K562 (cell line): ENCODE data around the gene TP53I3. TPM values are rescaled to one million over a fixed set of nuclear protein-coding genes. Genes with fewer than 3 reads are reported as not detected.
A peak's percentile ranks its signal among the peaks of the same experiment; 100 is the strongest.

ENCODE experiments used
- ARHGAP35 ChIP-seq: fragments of 450-650 bp; IDR thresholded peaks from 2 replicates; pipeline ENCODE4 v1.6.1; 2018; ENCODE audit not compliant: partially characterized antibody
- CXXC5 ChIP-seq: fragments of 250-450 bp; sonication (Bioruptor Pico); IDR thresholded peaks from 2 replicates; pipeline ENCODE4 v1.8.0; 2022; ENCODE audit warnings: inconsistent platforms, mild to moderate bottlenecking, moderate library complexity
- ELF1 ChIP-seq: fragments of 200-800 bp; sonication (Bioruptor generic); IDR thresholded peaks from 2 replicates; pipeline ENCODE4 v1.6.1; 2016; ENCODE audit warnings: missing genetic modification characterization, missing compliant biosample characterization
- GABPB2 ChIP-seq: fragments of 250-450 bp; sonication (Bioruptor Pico); conservative IDR thresholded peaks from 2 replicates; pipeline ENCODE4 v1.5.1; 2021; ENCODE audit warnings: mild to moderate bottlenecking
- GATAD2A ChIP-seq: fragments of 450-650 bp; IDR thresholded peaks from 2 replicates; pipeline ENCODE4 v1.6.1; 2017
- KLF1 ChIP-seq: fragments of 450-650 bp; IDR thresholded peaks from 2 replicates; pipeline ENCODE4 v1.6.1; 2016; ENCODE audit warnings: missing genetic modification characterization, missing compliant biosample characterization
- NEUROD1 ChIP-seq: fragments of 150-350 bp; IDR thresholded peaks from 2 replicates; pipeline ENCODE4 v1.6.1; 2014; ENCODE audit warnings: borderline replicate concordance, low read length, low read depth; ENCODE audit not compliant: partially characterized antibody
- NR4A1 ChIP-seq, 2 experiments: fragments of 250-450 bp in 1 of 2; fragments of 450-650 bp in 1 of 2; sonication (Bioruptor Pico) in 1 of 2; IDR thresholded peaks; 2 replicates each; pipeline versions ENCODE4 v1.4.0 to v1.6.1; 2016 to 2020; ENCODE audit warnings: mild to moderate bottlenecking in 2 of 2, missing compliant biosample characterization in 1 of 2, missing genetic modification characterization in 1 of 2, moderate library complexity in 1 of 2
- OTX1 ChIP-seq: fragments of 450-650 bp; formaldehyde crosslinking; IDR thresholded peaks from 2 replicates; pipeline ENCODE4 v1.4.0; 2022; ENCODE audit warnings: mild to moderate bottlenecking
- PREB ChIP-seq: sonication (generic); formaldehyde crosslinking; IDR thresholded peaks from 2 replicates; pipeline ENCODE4 v1.8.1; 2023; ENCODE audit warnings: mild to moderate bottlenecking, missing genetic modification reagents
- RFX1 ChIP-seq: fragments of 450-650 bp; IDR thresholded peaks from 2 replicates; pipeline ENCODE4 v1.6.1; 2016; ENCODE audit warnings: mild to moderate bottlenecking, moderate library complexity
- SIN3A ChIP-seq, 2 experiments: fragments of 150-350 bp in 1 of 2; IDR thresholded peaks; 2 replicates each; pipeline ENCODE4 v1.6.1; 2011 to 2016; ENCODE audit warnings: borderline replicate concordance in 2 of 2, low read depth in 2 of 2, low read length in 2 of 2, mild to moderate bottlenecking in 2 of 2, moderate library complexity in 2 of 2; ENCODE audit not compliant: control insufficient read depth in 1 of 2
- SIN3B ChIP-seq: fragments of 450-650 bp; IDR thresholded peaks from 2 replicates; pipeline ENCODE4 v1.6.1; 2017; ENCODE audit warnings: low read depth, mild to moderate bottlenecking, moderate library complexity
- SIX5 ChIP-seq, 2 experiments: IDR thresholded peaks; 2 replicates each; pipeline ENCODE4 v1.6.1; 2011; ENCODE audit warnings: low read length in 2 of 2, borderline replicate concordance in 1 of 2, low read depth in 1 of 2, mild to moderate bottlenecking in 1 of 2, moderate library complexity in 1 of 2; ENCODE audit not compliant: insufficient read depth in 1 of 2
- SLC30A9 ChIP-seq: fragments of 250-450 bp; sonication (Bioruptor Pico); IDR thresholded peaks from 2 replicates; pipeline ENCODE4 v1.8.0; 2022; ENCODE audit warnings: mild to moderate bottlenecking, moderate library complexity
- SMARCA4 ChIP-seq: fragments of 450-650 bp; IDR thresholded peaks from 2 replicates; pipeline ENCODE4 v1.6.1; 2016
- TAF15 ChIP-seq: fragments of 200-400 bp; formaldehyde crosslinking; IDR thresholded peaks from 2 replicates; pipeline ENCODE4 v1.6.1; 2017; ENCODE audit warnings: mild to moderate bottlenecking, low read depth, low read length, moderate library complexity
- WHSC1 ChIP-seq: IDR thresholded peaks from one replicate; pipeline ENCODE4 v1.6.1; 2012; ENCODE audit warnings: low read length, control low read depth, inconsistent platforms
- ZFP36 ChIP-seq: fragments of 150-350 bp; IDR thresholded peaks from 2 replicates; pipeline ENCODE4 v1.6.1; 2018; ENCODE audit warnings: low read length, low read depth; ENCODE audit not compliant: partially characterized antibody
- ZFX ChIP-seq: sonication (generic); formaldehyde crosslinking; IDR thresholded peaks from 2 replicates; pipeline ENCODE4 v1.8.0; 2022; ENCODE audit warnings: mild to moderate bottlenecking, missing genetic modification reagents, moderate library complexity
- ZNF133 ChIP-seq: fragments of 250-450 bp; sonication (Bioruptor Pico); IDR thresholded peaks from 2 replicates; pipeline ENCODE4 v1.4.0; 2020; ENCODE audit warnings: mild to moderate bottlenecking
- ZNF398 ChIP-seq: fragments of 250-450 bp; sonication (Bioruptor Pico); IDR thresholded peaks from 2 replicates; pipeline ENCODE4 v1.8.0; 2021; ENCODE audit warnings: moderate library complexity, mild to moderate bottlenecking, inconsistent platforms
- ZNF77 ChIP-seq: fragments of 250-450 bp; sonication (Bioruptor Pico); IDR thresholded peaks from 2 replicates; pipeline ENCODE4 v1.5.0; 2020
- polyA plus RNA-seq, 8 experiments: library from polyadenylated mRNA; depleted of rRNA in 4 of 8; stranded (reverse) in 5 of 8; unstranded in 3 of 8; fragments of >200 nt; fragmentation: Nextera tagmentation in 2 of 8; fragmentation: Illumina TruSeq in 1 of 8; extraction: Ambion mirVana in 2 of 8; extraction: Trizol in 1 of 8; gene quantifications; 2 replicates each; pipeline versions ENCODE4 v1.2.1 to v1.2.3, GENCODE V29; 2011 to 2014; ENCODE audit warnings: inconsistent platforms in 1 of 8, missing spikeins in 1 of 8
- total RNA-seq, 7 experiments: library from RNA; depleted of rRNA in 6 of 7; stranded (reverse); fragments of >200 nt in 6 of 7; fragmentation: Illumina TruSeq in 2 of 7; extraction: Trizol in 2 of 7; gene quantifications; 2 replicates each; pipeline versions ENCODE4 v1.2.1 to v1.2.3, GENCODE V29; 2011 to 2021; ENCODE audit warnings: low replicate concordance in 1 of 7
- TF ChIP-seq, protein P1 (sequence below): sonication (generic); formaldehyde crosslinking; IDR thresholded peaks from 2 replicates; pipeline ENCODE4 v1.9.0; 2022; ENCODE audit warnings: mild to moderate bottlenecking, missing genetic modification reagents
- TF ChIP-seq, protein P2 (sequence below): fragments of 450-650 bp; formaldehyde crosslinking; IDR thresholded peaks from 2 replicates; pipeline ENCODE4 v1.4.0; 2022; ENCODE audit warnings: missing genetic modification characterization

TP53I3 gene
- total and polyA plus RNA-seq, 9 of the 15 experiments (the other 6 are each of a cell fraction or from before 2014, with no cell fraction given) = 0.65 to 9.5 (median 5.6) TPM

DNA sequence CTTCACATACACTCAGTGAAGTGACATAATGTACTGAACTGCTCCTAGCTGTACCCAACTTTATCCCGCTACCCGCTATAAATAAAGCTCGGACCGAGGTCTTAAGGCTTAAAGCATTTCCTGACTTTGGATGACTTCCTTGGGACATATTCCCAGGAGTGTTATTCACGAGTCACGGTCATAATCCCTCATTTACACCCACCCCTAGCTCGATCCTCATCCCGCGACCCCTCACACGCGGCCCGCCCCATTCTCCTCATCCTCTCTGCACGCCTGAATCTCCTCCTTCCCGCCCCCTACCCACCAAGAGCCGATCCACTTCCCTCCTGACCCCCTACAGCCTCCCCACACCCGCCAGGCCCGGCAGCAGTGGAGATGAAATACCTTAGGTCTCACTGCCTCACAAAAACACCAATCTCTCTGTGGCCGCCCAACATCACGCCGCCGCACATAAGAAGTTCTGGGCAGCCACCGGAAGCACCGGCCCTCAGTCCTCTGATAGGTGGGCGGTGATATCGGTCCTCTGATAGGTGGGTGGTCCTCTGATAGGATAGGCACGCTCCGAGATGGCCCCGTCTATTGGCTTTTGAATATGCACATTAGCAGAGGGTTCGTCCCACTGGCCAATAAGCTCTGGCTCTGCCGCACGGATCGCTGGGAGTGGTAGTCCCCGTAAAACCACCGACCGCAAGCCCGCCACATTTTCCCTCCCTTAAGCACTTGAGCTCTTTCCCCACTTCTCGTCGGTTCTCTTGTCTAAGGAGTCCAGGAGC is 37.5 kb downstream of the TP53I3 start, which contains the start of gene WDCP (continued):
- TF ChIP-seq ZFX (CRISPR knock-in tag) (peak; percentile 42), SLC30A9 (no peak), ZNF77 (no peak), RFX1 (no peak), ZNF133 (CRISPR knock-in tag) (no peak), KLF1 (tag) (no peak), ELF1 (tag) (no peak; the same call in 1 of the 2 replicates), NR4A1 (CRISPR knock-in tag; IDR thresholded peaks at IDR 0.05) (no peak), NR4A1 (tag; IDR thresholded peaks at IDR 0.05) (no peak), PREB (CRISPR knock-in tag) (no peak), WHSC1 (no peak), ZFP36 (no peak), SIN3B (no peak), NEUROD1 (peak; percentile 80), GABPB2 (CRISPR knock-in tag) (no peak), OTX1 (CRISPR knock-in tag) (peak; percentile 92), ZNF398 (CRISPR knock-in tag) (no peak), TAF15 (no peak), SIN3A (IDR thresholded peaks at IDR 0.05; ENCODE audit: borderline replicate concordance in 2 of 2, control insufficient read depth in 1 of 2, low read depth in 2 of 2, low read length in 2 of 2) (peak; percentile 52 to 70; a peak in 2 of 4 replicates), SIX5 (IDR thresholded peaks at IDR 0.05; ENCODE audit: borderline replicate concordance in 1 of 2, insufficient read depth in 1 of 2, low read depth in 1 of 2, low read length in 2 of 2) (peak; percentile 58 to 65; a peak in 3 of 4 replicates), GATAD2A (no peak), SMARCA4 (no peak), CXXC5 (CRISPR knock-in tag) (peak; percentile 78), ARHGAP35 (no peak)
- TF ChIP-seq, protein P1, sequence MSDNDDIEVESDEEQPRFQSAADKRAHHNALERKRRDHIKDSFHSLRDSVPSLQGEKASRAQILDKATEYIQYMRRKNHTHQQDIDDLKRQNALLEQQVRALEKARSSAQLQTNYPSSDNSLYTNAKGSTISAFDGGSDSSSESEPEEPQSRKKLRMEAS (CRISPR knock-in tag) = peak; percentile 75
- TF ChIP-seq, protein P2, sequence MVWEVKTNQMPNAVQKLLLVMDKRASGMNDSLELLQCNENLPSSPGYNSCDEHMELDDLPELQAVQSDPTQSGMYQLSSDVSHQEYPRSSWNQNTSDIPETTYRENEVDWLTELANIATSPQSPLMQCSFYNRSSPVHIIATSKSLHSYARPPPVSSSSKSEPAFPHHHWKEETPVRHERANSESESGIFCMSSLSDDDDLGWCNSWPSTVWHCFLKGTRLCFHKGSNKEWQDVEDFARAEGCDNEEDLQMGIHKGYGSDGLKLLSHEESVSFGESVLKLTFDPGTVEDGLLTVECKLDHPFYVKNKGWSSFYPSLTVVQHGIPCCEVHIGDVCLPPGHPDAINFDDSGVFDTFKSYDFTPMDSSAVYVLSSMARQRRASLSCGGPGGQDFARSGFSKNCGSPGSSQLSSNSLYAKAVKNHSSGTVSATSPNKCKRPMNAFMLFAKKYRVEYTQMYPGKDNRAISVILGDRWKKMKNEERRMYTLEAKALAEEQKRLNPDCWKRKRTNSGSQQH (CRISPR knock-in tag) = peak; percentile 91
